HepG2 (cell line): ENCODE measurements around the gene RPE65.

Experiments
- CTCF ChIP-seq: sonication (generic); formaldehyde crosslinking; IDR thresholded peaks from 2 replicates; pipeline ENCODE4 v1.5.0; 2020; ENCODE audit warnings: mild to moderate bottlenecking, missing genetic modification reagents, moderate library complexity
- FOSL1 ChIP-seq: sonication (generic); formaldehyde crosslinking; IDR thresholded peaks from 2 replicates; pipeline ENCODE4 v1.9.0; 2021; ENCODE audit warnings: missing genetic modification reagents, borderline replicate concordance
- RELA ChIP-seq: sonication (generic); formaldehyde crosslinking; IDR thresholded peaks from 2 replicates; pipeline ENCODE4 v1.4.0; 2020; ENCODE audit warnings: missing genetic modification reagents
- SRF ChIP-seq: IDR thresholded peaks from 2 replicates; pipeline ENCODE4 v1.6.1; 2011; ENCODE audit warnings: mild to moderate bottlenecking, low read depth, low read length, moderate library complexity
- ZNF264 ChIP-seq: sonication (generic); formaldehyde crosslinking; IDR thresholded peaks from 2 replicates; pipeline ENCODE4 v1.4.0; 2020; ENCODE audit warnings: missing genetic modification reagents
- ZNF331 ChIP-seq: sonication (generic); formaldehyde crosslinking; IDR thresholded peaks from 2 replicates; pipeline ENCODE4 v1.4.0; 2020; ENCODE audit warnings: missing genetic modification reagents

- TF ChIP-seq SRF, result no peak
- no peak for TF ChIP-seq RELA (CRISPR knock-in tag)
- TF ChIP-seq CTCF, result no peak
- TF ChIP-seq ZNF331 (CRISPR knock-in tag), result no peak
- TF ChIP-seq FOSL1 (CRISPR knock-in tag), result no peak
- no peak for TF ChIP-seq ZNF264
Observed at GRCh38 chr1:68456202-68456601, 6.4 kb upstream of the RPE65 start.
